NCI-H1092 treated with DMSO at 0.1 percent for 48 hours (cell line): ENCODE results near the gene XKR7.
A peak's percentile ranks its signal among the peaks of the same experiment; 100 is the strongest.

Experiments used
- DNase-seq: peaks from one replicate; lab custom pipeline; 2025; lab: John Stamatoyannopoulos, UW

XKR7 gene

DNA sequence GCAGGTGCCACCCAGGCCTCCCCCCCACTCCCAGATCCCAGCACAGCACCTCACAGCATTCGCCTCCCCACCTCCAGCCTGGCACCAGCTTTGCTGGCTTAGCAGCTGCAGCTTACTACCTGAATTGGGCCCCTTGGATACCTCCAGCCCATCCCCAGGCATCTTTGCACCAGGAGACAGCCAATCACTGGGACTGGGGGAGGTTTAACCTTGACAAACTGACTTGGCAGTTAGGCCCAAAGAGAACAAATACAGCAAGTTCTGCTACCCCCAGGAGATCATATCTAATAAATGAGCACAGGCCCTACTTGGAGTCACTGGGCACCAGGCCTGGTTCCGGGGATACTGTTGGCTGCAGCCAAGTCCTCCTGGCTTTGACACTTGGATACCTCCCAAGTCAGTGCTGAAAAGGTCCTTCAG is 24.9 kb upstream of the XKR7 start:
- no peak for DNase-seq

GRCh38 chr20:31945319-31945718 is 22.6 kb upstream of the XKR7 start:
- no peak for DNase-seq

DNA sequence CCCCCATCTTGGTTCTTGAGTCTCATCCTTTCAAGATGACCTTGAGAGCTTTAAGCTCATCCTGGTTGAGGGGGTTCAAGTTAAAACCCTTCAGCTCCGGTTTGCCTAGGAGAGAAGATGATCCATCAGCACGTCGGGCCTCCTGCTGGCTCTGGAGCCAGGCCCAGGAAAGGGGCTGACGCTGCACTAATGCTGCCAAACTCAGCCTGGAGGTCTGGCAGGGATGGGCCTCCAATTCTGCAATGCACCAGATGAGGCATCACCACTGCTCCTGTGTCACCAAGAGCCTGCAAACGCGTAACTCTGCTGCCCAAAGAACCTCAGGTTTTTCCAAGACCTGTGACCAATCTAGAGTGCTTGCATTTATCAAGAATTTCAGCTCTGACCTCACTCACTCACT is 22.2 kb upstream of the XKR7 start:
- DNase-seq, result no peak

DNA sequence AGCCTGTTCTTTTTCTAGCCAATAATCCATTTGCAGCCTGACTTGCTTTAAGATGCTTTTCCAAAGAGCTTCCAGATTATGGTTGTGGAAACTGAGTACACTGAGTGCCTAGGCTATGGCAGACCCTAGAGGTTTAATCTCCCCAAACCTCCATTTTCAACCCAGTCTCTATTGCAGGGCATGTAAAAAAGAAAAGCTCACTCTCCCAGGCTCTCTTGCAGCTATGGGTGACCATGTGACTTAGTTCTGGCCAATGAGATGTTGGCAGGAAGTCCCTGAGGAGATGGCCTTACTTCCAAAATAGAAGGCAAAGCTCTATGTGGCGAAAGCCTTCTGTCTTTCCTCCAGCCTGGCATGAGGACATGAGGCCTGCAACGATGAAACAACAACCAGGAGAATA is 19.9 kb upstream of the XKR7 start:
- no peak for DNase-seq

GRCh38 chr20:31949877-31950646 is 17.9 kb upstream of the XKR7 start:
- DNase-seq, result no peak

GRCh38 chr20:31951203-31951529 is 16.8 kb upstream of the XKR7 start:
- DNase-seq, result no peak

GRCh38 chr20:31951530-31952453 is 16.2 kb upstream of the XKR7 start, which contains the start of gene PDRG1:
TSS of gene PDRG1 (minus strand) at chr20:31952046. CDS start at chr20:31951961, 85 bp downstream.
- peak; percentile 98 for DNase-seq

DNA sequence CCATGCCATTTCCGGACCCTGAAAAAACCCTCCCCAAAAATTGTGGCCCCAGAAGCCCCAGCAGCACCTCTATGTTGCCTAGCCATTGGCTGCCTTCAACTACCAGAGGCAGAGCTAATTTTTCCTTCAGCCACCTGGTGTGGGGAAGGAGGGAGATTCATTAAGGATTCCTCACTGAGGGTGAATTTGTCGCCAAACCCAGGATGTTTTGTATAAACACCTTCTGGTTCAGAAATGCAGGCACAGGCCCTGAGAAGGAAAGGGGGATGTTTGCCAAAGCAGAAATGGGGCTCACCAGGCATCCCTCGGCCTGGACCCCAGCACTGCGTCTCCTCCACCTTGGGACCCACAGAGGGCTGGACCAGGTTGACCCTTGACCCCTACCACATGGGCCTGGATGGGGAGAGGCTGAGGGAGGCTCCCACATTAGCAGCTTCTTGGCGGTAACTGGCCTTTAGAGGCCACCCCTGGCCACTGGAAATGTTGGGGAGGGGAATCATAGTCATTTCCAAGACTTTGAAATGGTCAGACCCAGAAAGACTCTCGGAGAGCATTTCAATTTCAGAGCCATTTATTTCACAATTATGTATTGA is 14.3 kb upstream of the XKR7 start:
- DNase-seq, result no peak

GRCh38 chr20:31954500-31954899 is 13.5 kb upstream of the XKR7 start:
- DNase-seq, result no peak

DNA sequence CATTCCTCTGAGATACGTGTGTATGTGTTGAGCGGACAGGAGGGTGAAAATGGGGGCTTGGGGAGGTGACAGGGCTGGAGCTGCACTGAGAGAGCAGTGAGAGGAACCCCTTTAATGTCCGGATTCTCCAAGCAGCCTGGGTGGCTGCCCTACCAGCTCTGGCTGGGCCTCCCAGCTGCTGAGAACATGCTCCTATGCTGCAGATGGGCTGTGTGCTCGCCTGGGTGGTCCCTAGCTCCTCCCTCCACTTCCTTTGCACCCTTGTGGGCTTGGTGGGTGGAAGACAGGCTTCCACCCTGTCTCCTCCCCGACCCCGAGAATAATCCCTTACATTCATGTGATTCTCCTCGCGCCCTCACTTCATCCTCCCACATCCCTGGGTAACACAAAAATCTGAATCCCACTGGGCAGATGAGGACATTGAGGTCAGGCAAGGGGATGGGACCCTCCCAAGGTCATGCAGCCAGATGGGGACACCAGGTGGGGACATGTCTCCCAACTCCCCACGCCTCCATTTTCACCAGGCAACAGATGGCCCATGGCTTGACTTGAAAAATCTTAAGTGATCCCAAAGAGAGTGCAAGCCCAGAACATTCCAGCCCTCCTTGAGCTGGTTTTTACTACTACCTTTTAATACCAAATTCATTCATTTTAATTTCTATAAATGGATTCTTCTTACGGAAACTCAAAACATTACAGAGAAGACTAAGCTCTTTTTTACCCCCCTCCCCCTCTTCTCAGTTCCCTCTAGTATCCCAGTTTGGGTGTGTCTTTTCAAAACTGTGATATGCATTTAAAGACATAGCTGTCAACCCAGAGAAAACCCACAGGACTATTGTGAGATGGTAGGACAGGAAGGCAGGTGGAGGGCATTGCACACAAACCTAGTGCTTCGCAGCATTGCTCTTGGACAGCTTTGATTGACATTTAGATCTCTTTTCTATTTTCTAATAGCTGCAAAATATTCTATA is 11.1 kb upstream of the XKR7 start:
- no peak for DNase-seq

- no peak for DNase-seq
Observed at GRCh38 chr20:31962761-31963160, 5.2 kb upstream of the XKR7 start.

GRCh38 chr20:31963889-31964288 is 4.1 kb upstream of the XKR7 start:
- no peak for DNase-seq

GRCh38 chr20:31966991-31967655 is 828 bp upstream of the XKR7 start:
- peak; percentile 14 for DNase-seq

DNA sequence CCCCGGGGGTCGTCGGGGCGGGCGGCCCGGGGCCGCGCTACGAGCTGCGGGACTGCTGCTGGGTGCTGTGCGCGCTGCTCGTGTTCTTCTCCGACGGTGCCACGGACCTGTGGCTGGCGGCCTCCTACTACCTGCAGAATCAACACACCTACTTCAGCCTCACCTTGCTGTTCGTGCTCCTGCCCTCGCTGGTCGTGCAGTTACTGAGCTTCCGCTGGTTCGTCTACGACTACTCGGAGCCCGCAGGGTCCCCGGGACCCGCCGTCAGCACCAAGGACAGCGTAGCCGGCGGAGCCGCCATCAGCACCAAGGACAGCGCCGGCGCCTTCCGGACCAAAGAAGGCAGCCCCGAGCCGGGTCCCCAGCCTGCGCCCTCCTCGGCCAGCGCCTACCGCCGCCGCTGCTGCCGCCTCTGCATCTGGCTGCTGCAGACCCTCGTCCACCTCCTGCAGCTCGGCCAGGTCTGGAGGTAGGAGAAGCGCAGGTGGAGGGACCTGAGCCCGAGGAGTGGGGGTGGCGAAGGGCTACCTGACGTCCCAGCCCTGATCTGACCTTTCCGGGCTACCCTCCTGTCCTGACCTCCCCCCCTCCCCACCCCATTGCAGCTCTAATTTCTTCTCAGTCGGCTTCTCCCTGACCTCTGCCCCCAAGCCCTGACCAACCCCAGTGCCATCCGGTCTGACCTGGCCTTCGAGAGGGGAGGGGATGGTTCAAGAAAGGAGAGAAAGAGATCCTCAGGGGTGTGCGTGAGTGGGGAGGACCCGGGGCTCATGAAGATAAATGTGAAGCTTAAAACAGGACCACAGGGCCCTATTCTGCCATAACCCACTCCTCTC is 558 bp downstream of the XKR7 start:
- peak; percentile 15 for DNase-seq

GRCh38 chr20:31969991-31970390 is 2.0 kb downstream of the XKR7 start:
- no peak for DNase-seq

DNA sequence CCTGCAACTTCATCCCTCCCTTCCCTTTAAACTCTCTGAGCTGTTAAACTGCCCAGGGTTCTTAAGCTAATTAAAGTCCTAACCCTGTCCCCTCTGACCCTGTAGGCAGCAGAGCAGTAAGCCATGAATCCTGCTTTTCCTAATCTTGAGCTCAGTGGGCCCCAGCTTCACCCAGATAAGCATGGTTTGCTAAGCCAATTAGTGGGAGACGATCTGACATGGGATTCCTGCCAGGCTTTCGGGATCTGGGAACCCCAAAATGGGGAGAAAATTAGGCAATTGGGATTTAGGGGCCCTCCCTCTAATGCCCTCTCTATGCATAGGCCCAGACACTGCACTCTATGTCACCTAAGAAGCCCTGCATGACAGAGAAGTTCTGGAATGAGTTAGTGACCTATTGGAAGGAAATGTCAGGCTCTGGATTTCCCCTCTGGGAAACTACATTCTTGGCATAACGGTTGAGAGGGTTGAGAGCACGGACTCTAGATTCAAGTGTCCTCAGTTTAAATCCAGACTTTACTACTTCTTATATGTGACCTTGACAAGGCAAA is 4.6 kb downstream of the XKR7 start:
- no peak for DNase-seq

- DNase-seq, result no peak
Observed at GRCh38 chr20:31974296-31974695, 6.3 kb downstream of the XKR7 start.

DNA sequence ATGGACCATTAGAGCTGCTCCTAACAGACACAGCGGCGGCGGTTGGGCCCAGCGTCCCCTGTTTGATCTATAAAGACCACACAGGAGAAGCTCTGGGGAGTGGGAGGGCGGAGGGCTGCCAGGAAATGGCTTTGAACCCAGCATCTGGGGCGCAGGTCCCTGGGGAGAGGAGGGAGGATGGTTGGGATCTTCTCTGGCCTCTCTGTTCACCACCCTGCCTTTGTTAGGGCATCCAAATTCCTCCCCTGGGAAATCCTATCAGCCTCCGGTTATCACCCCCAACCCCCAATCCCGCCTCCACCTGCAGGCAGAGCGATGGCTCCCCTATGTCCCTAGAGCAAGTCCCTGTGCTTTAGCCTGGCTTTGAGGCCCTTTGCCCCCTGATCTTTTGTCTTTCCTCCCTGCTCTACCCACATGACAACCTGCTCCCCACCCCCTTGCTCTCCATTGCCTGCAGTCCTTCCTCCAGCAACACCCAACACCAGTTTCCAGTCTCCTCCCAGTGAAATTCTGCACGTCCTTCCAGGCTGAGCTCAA is 7.1 kb downstream of the XKR7 start:
- DNase-seq, result no peak

DNA sequence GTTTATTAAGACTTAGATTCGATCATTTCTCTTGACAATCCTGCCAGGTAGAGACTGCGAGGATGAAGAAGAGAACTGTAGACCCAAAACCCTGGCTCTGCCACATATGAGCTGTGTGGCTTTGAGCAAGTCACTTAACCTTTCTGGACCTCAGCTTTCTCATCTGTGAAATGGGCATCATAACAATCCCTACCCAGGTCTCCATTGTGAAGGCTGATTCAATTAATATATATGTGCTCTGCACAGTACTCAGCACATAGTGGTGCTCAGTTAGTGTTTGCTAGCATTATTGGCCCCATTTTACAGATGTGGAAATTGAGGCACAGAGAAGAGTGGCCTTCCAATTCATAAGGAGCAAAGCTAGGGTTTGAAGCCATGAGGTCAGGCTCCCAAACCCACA is 7.9 kb downstream of the XKR7 start:
- no peak for DNase-seq

DNA sequence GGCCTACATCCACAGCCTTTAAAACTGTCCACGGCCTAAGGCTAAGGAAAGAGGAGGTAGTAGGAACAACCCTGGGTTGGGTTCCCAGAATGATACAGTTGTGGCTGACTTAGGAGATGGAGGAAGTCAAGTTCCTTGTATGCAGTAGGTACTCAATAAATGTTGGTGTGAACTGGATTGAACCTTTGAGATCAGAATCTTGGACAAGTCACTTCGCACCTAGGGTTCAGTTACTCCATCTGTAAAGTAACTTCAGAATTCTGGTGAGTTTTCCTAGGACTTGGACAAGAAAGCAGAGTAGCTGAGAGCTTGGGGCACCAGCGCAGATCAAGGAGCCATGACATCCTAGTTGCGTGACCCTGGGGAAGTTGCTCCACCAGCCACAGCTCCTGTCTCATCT is 9.1 kb downstream of the XKR7 start:
- no peak for DNase-seq
